T-cell (primary cell): ENCODE results near the gene E2F1. TPM values are rescaled to one million over a fixed set of nuclear protein-coding genes. Genes with fewer than 3 reads are reported as not detected.

Source experiments
- ATAC-seq, 4 experiments: fragments of 200-7000 bp in 3 of 4; fragments of 150-1000 bp in 1 of 4; cut with Tn5 transposase; replicated peaks in 1 of 4; 1 replicate in 3 of 4; 2 replicates in 1 of 4; pipeline ENCODE4 v1.10.0; 2021; ENCODE audit warnings: moderate library complexity in 3 of 4, mild to moderate bottlenecking in 2 of 4, moderate number of reproducible peaks in 1 of 4
- CTCF ChIA-PET, 2 donors: fragments of 300-600 bp; sonication (Branson Sonifier 250); formaldehyde crosslinking; loops; one replicate each; lab custom pipeline; 2022; ENCODE audit warnings: antibody characterized with exemption in 2 of 2; lab: Charles Lee
- POLR2A ChIA-PET, 2 donors: fragments of 300-600 bp; sonication (Branson Sonifier 250); formaldehyde crosslinking; loops; one replicate each; lab custom pipeline; 2022; ENCODE audit warnings: antibody characterized with exemption in 2 of 2; lab: Charles Lee
- DNase-seq, 35 experiments: peaks; one replicate each; pipeline versions ENCODE4 v3.0.0 to v3.0.0-alpha.2; 2013 to 2023
- H3K27ac ChIP-seq: one replicate; pipeline ENCODE4 v1.5.1; 2013; ENCODE audit warnings: low read length
- H3K27me3 ChIP-seq, 2 experiments: replicated peaks in 1 of 2; 1 replicate in 1 of 2; 2 replicates in 1 of 2; pipeline versions ENCODE4 v1.6.1 to v1.7.0; 2013; ENCODE audit warnings: low read length in 1 of 2, mixed read lengths in 1 of 2; ENCODE audit not compliant: control insufficient read depth in 2 of 2, insufficient read depth in 2 of 2; ENCODE audit errors: extremely low read depth in 1 of 2
- H3K36me3 ChIP-seq, 2 donors: 1 replicate in 1 of 2; 2 replicates in 1 of 2; pipeline versions ENCODE4 v1.6.1 to v1.7.0; 2013; ENCODE audit warnings: low read length in 1 of 2; ENCODE audit not compliant: control insufficient read depth in 2 of 2, insufficient read depth in 1 of 2; ENCODE audit errors: extremely low read depth in 1 of 2
- H3K4me1 ChIP-seq, 2 experiments: 1 replicate in 1 of 2; 2 replicates in 1 of 2; pipeline versions ENCODE4 v1.6.1 to v1.7.0; 2013; ENCODE audit warnings: low read length in 2 of 2, mixed read lengths in 1 of 2; ENCODE audit not compliant: insufficient read depth in 2 of 2, control insufficient read depth in 1 of 2; ENCODE audit errors: extremely low read depth in 1 of 2
- H3K4me3 ChIP-seq, 2 donors: 1 replicate in 1 of 2; 2 replicates in 1 of 2; pipeline versions ENCODE4 v1.5.1 to v1.7.0; 2013; ENCODE audit warnings: mild to moderate bottlenecking in 2 of 2, low read length in 1 of 2, moderate library complexity in 1 of 2; ENCODE audit not compliant: control insufficient read depth in 1 of 2; ENCODE audit errors: extremely low read depth in 1 of 2
- H3K9me3 ChIP-seq: 2 replicates; pipeline ENCODE4 v1.7.0; 2013
- H3K27ac Mint-ChIP-seq, 2 donors: one replicate each; pipeline ENCODE4 v1.8.0; 2020 to 2021; ENCODE audit warnings: mild to moderate bottlenecking in 2 of 2, mixed read lengths in 2 of 2
- H3K27me3 Mint-ChIP-seq, 2 donors: one replicate each; pipeline ENCODE4 v1.8.0; 2021 to 2022; ENCODE audit warnings: mixed read lengths in 2 of 2
- H3K36me3 Mint-ChIP-seq: one replicate; pipeline ENCODE4 v1.8.0; 2021; ENCODE audit warnings: mixed read lengths
- H3K4me1 Mint-ChIP-seq, 3 donors: one replicate each; pipeline ENCODE4 v1.8.0; 2020 to 2022; ENCODE audit warnings: mixed read lengths in 3 of 3, mild to moderate bottlenecking in 1 of 3
- H3K4me3 Mint-ChIP-seq, 3 donors: one replicate each; pipeline ENCODE4 v1.8.0; 2020 to 2022; ENCODE audit warnings: mild to moderate bottlenecking in 3 of 3, mixed read lengths in 3 of 3, moderate library complexity in 3 of 3
- H3K9me3 Mint-ChIP-seq, 3 donors: one replicate each; pipeline ENCODE4 v1.8.0; 2020 to 2022; ENCODE audit warnings: mixed read lengths in 3 of 3
- WGBS: methylation state at CpG from one replicate; pipeline ENCODE4 v1.1.5; 2013; ENCODE audit warnings: missing lambda C conversion rate; ENCODE audit not compliant: insufficient coverage; 5-methylcytosine and 5-hydroxymethylcytosine counted together
- total RNA-seq, 35 experiments: library from RNA in 6 of 35; stranded (reverse) in 6 of 35; fragments of 120-200 nt in 1 of 35; gene quantifications; one replicate each; pipeline versions ENCODE4 v1.2.1 to v1.2.4 and lab custom pipeline; 2013 to 2026

The E2F1 gene
- total RNA-seq, 5 donors from 2014 or later (not counting 1 experiment from before 2014, with no cell fraction given) = 1.8 to 7.4 (median 4.6) TPM

DNA sequence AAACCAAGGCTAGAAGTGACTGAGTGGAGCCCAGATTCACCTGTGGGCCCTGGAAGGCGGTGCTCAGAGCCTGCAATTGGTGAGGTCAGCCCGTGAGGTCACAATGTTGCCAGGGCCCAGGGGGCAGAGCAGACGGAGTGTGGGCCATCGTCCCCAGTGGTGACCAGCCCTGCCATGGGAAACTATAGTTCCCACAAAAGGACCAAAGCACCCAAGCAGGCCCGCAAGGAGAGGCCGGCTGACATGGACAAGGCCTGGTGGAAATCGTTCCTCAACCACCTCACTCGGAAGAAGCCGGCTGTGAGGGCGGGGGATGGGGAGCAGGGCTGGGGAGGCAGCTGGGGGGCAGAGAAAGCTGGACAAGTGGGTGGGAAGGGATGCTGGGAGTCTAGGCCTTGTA lies 24.0 kb downstream of the E2F1 start, which contains the start of gene C20orf144:
TSS of gene C20orf144 (plus strand) at position 156 of the 400 bp plus-strand sequence. CDS start at position 175, 19 bp downstream.
- Mint-ChIP-seq H3K27ac (peak within 1 kb of the TSS; percentile 85 to 90), H3K9me3 (no peaks in the 10 kb centered on the region), H3K36me3 (no peaks in the 10 kb centered on the region), H3K4me3 (peak within 1 kb of the TSS; percentile 78 to 96 (median 95)), H3K27me3 (no peaks in the 10 kb centered on the region), H3K4me1 (peaks cover 30 to 36% (median 33%) of the 10 kb centered on the region in 3 donors)
- Histone ChIP-seq H3K9me3 (no peaks in the 10 kb centered on the region), H3K27me3 (no peaks in the 10 kb centered on the region), H3K27ac (peak within 1 kb of the TSS; percentile 90), H3K36me3 (peaks cover 0 to 11% of the 10 kb centered on the region in 2 donors), H3K4me3 (peak within 1 kb of the TSS; percentile 60 to 78), H3K4me1 (peaks cover 8 to 40% of the 10 kb centered on the region in 2 experiments)
- 97% methylated on average over 5 of the region's 10 CpGs for WGBS
- DNase-seq (no peak), ATAC-seq (no peak)
- ChIA-PET CTCF (interaction anchor here in 1 of 2 donors (1.7 kb wide), 1 partner anchor 17 kb away, joined by 5 read pairs; no protein-coding TSS in a partner anchor), POLR2A (no interaction called here)

DNA sequence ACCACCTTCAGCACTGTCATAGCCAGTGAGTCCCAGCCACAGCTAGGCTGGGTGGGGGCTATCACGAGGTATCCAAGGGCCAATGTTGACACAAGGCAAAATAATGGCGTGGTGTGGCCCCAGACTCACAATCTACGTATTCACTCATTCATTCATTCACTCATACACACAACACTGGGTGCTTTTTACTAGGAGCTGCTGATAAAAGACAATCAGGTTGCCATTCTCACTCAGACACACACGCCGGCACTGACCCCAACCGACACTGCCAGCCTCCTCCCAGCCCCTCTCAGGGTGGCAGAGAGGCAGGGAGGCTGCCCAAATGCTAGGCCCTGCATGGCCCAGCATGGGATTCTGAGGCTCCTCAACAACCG lies 25.5 kb downstream of the E2F1 start:
- H3K27ac Mint-ChIP-seq = peak overlapping the region in 1 of 2 donors; percentile 28
- Histone ChIP-seq H3K27me3 (no peaks in the 10 kb centered on the region), H3K9me3 (no peaks in the 10 kb centered on the region), H3K36me3 (peaks cover 0 to 11% of the 10 kb centered on the region in 2 donors), H3K4me3 (no peak overlapping the region), H3K27ac (no peak overlapping the region), H3K4me1 (peaks cover 8 to 29% of the 10 kb centered on the region in 2 experiments)
- ChIA-PET POLR2A (no interaction called here), CTCF (interaction anchor here in 1 of 2 donors (0.5 kb wide), 1 partner anchor 1103 kb away, joined by 8 read pairs; no protein-coding TSS in a partner anchor)
- no peak overlapping the region for H3K4me3 Mint-ChIP-seq
- no peaks in the 10 kb centered on the region for H3K36me3 Mint-ChIP-seq
- peaks cover 22 to 28% (median 26%) of the 10 kb centered on the region in 3 donors for H3K4me1 Mint-ChIP-seq
- no peak for DNase-seq
- 97% methylated on average over 4 of the region's 7 CpGs for WGBS
- H3K27me3 Mint-ChIP-seq = no peaks in the 10 kb centered on the region
- H3K9me3 Mint-ChIP-seq = no peaks in the 10 kb centered on the region
- ATAC-seq = no peak

GRCh38 chr20:33660035-33660684 lies 26.0 kb downstream of the E2F1 start:
- 93% methylated on average over 16 of the region's 21 CpGs for WGBS
- no peak overlapping the region for H3K27ac Mint-ChIP-seq
- no peak for ATAC-seq
- no peaks in the 10 kb centered on the region for H3K36me3 Mint-ChIP-seq
- no peak overlapping the region for H3K4me3 Mint-ChIP-seq
- POLR2A ChIA-PET = no interaction called here
- H3K27me3 Mint-ChIP-seq = no peaks in the 10 kb centered on the region
- Histone ChIP-seq H3K4me1 (peaks cover 8 to 29% of the 10 kb centered on the region in 2 experiments), H3K4me3 (no peak overlapping the region), H3K9me3 (no peaks in the 10 kb centered on the region), H3K36me3 (peaks cover 0 to 11% of the 10 kb centered on the region in 2 donors), H3K27ac (no peak overlapping the region), H3K27me3 (no peaks in the 10 kb centered on the region)
- no peaks in the 10 kb centered on the region for H3K9me3 Mint-ChIP-seq
- CTCF ChIA-PET = no interaction called here
- no peak for DNase-seq
- H3K4me1 Mint-ChIP-seq = peaks cover 19 to 24% (median 21%) of the 10 kb centered on the region in 3 donors

DNA sequence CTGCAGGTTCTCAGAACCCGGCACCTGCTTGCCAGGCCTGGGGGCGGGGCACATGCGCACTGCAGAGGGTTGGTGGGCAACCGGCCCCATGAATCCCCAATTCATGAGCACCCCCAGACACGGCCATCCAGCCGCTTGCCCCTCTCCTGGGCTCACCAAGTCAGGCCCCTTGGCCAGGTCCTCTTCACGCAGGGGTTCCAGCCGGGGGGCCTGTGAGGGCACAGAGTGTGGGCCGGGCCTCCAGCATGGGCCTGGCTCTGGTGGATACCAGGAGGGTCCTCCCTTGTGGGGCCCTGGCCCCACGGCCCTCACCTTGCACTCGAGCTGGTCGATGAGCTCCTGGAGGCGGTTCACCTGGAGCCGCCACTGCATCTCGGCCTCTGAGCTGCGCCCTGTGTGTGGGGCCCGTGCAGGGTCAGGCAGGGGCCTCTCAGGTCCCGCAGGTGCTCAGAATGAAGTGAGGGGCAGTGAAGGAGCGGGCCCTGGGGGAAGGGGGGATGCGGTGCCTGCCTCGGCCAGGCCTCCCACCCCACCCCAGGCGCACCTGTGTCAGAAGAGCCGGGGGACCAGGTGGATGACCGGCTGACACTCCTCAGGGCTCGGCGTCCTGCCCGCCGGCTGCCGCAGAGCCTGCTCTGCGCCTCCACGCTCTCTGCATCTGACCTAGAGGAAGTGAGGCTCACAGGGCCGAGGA lies 26.7 kb downstream of the E2F1 start:
- ATAC-seq (no peak), DNase-seq (no peak)
- no peak overlapping the region for H3K27ac ChIP-seq
- H3K4me3 ChIP-seq = no peak overlapping the region
- H3K4me1 Mint-ChIP-seq = peaks cover 13 to 18% (median 15%) of the 10 kb centered on the region in 3 donors
- H3K36me3 Mint-ChIP-seq = no peaks in the 10 kb centered on the region
- H3K27ac Mint-ChIP-seq = no peak overlapping the region
- 95% methylated on average over 22 of the region's 32 CpGs for WGBS
- H3K27me3 Mint-ChIP-seq = peaks cover 0 to 2% of the 10 kb centered on the region in 2 donors
- H3K27me3 ChIP-seq = no peaks in the 10 kb centered on the region
- CTCF ChIA-PET = no interaction called here
- H3K9me3 ChIP-seq = no peaks in the 10 kb centered on the region
- H3K4me1 ChIP-seq = peaks cover 8 to 22% of the 10 kb centered on the region in 2 experiments
- H3K36me3 ChIP-seq = peaks cover 0 to 11% of the 10 kb centered on the region in 2 donors
- H3K4me3 Mint-ChIP-seq = no peak overlapping the region
- H3K9me3 Mint-ChIP-seq = no peaks in the 10 kb centered on the region
- POLR2A ChIA-PET = no interaction called here

- H3K27ac Mint-ChIP-seq = no peak overlapping the region
Observed at GRCh38 chr20:33658929-33659328, 27.3 kb downstream of the E2F1 start.

DNA sequence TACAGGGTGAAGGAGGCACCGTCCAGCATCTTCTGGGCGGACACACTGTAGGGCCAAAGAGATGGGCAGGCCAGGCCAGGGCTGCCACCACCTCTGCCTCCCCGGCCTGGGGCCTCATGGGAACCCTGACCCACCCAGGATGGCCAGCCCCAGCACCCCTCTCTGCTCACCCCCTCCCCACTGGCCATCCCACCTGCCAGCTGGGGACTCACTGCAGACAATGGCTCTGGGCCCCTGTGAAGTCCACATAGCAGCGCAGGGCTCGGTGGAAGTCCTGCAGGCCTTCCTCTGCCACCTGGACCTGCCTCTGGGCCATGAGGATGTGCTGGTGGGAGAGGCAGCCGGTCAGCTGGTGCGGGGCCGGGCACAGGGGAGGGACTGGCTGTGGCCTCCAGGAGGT lies 27.7 kb downstream of the E2F1 start:
- ChIA-PET POLR2A (no interaction called here), CTCF (no interaction called here)
- peaks cover 0 to 2% of the 10 kb centered on the region in 2 donors for H3K27me3 Mint-ChIP-seq
- Histone ChIP-seq H3K27ac (no peak overlapping the region), H3K27me3 (peaks cover 0 to 7% of the 10 kb centered on the region in 2 experiments), H3K36me3 (peaks cover 0 to 11% of the 10 kb centered on the region in 2 donors), H3K9me3 (no peaks in the 10 kb centered on the region), H3K4me1 (peaks cover 3 to 16% of the 10 kb centered on the region in 2 experiments), H3K4me3 (no peak overlapping the region)
- H3K4me3 Mint-ChIP-seq = no peak overlapping the region
- ATAC-seq (no peak), DNase-seq (no peak)
- peaks cover 7 to 10% (median 7%) of the 10 kb centered on the region in 3 donors for H3K4me1 Mint-ChIP-seq
- no peaks in the 10 kb centered on the region for H3K36me3 Mint-ChIP-seq
- WGBS = 98% methylated on average over 8 of the region's 8 CpGs
- no peaks in the 10 kb centered on the region for H3K9me3 Mint-ChIP-seq
- H3K27ac Mint-ChIP-seq = no peak overlapping the region

More at GRCh38 chr20:33658929-33659328, 27.3 kb downstream of the E2F1 start:
- H3K4me3 Mint-ChIP-seq = no peak overlapping the region
- 90% methylated on average over 3 of the region's 4 CpGs for WGBS
- H3K36me3 ChIP-seq = peaks cover 0 to 11% of the 10 kb centered on the region in 2 donors
- POLR2A ChIA-PET = no interaction called here
- DNase-seq (no peak), ATAC-seq (no peak)
- no peaks in the 10 kb centered on the region for H3K9me3 ChIP-seq
- H3K9me3 Mint-ChIP-seq = no peaks in the 10 kb centered on the region
- H3K4me1 ChIP-seq = peaks cover 4 to 17% of the 10 kb centered on the region in 2 experiments
- peaks cover 9 to 12% (median 9%) of the 10 kb centered on the region in 3 donors for H3K4me1 Mint-ChIP-seq
- H3K27ac ChIP-seq = no peak overlapping the region
- H3K27me3 Mint-ChIP-seq = peaks cover 0 to 2% of the 10 kb centered on the region in 2 donors
- CTCF ChIA-PET = no interaction called here
- no peak overlapping the region for H3K4me3 ChIP-seq
- H3K36me3 Mint-ChIP-seq = no peaks in the 10 kb centered on the region
- H3K27me3 ChIP-seq = peaks cover 0 to 5% of the 10 kb centered on the region in 2 experiments
